SW480 (cell line): ENCODE data around the gene EPHB2.
A peak's percentile ranks its signal among the peaks of the same experiment; 100 is the strongest.

ENCODE experiments used
- DNase-seq: peaks from one replicate; pipeline ENCODE4 v3.0.0-alpha.2; 2016; ENCODE audit warnings: low spot score

EPHB2 gene

GRCh38 chr1:22751124-22751531 is 40.5 kb downstream of the EPHB2 start:
- peak; percentile 26 for DNase-seq

- no peak for DNase-seq
Measured at GRCh38 chr1:22752339-22752738, 41.7 kb downstream of the EPHB2 start.

GRCh38 chr1:22753481-22753971 is 42.9 kb downstream of the EPHB2 start:
- DNase-seq = no peak

GRCh38 chr1:22754106-22754768 is 43.6 kb downstream of the EPHB2 start:
- DNase-seq = no peak

GRCh38 chr1:22754824-22755223 is 44.2 kb downstream of the EPHB2 start:
- no peak for DNase-seq

GRCh38 chr1:22755641-22756040 is 45.0 kb downstream of the EPHB2 start:
- DNase-seq = no peak

GRCh38 chr1:22756125-22756735 is 45.6 kb downstream of the EPHB2 start:
- no peak for DNase-seq

GRCh38 chr1:22760455-22760854 is 49.8 kb downstream of the EPHB2 start:
- no peak for DNase-seq

- DNase-seq = no peak
Measured at GRCh38 chr1:22761101-22761500, 50.5 kb downstream of the EPHB2 start.

GRCh38 chr1:22761821-22762220 is 51.2 kb downstream of the EPHB2 start:
- no peak for DNase-seq

GRCh38 chr1:22763487-22764200 is 53.0 kb downstream of the EPHB2 start:
- no peak for DNase-seq

- DNase-seq = no peak
Measured at GRCh38 chr1:22767852-22768251, 57.2 kb downstream of the EPHB2 start.

GRCh38 chr1:22769932-22770331 is 59.3 kb downstream of the EPHB2 start:
- DNase-seq = no peak

GRCh38 chr1:22772014-22772413 is 61.4 kb downstream of the EPHB2 start:
- no peak for DNase-seq

- DNase-seq = no peak
Measured at GRCh38 chr1:22773981-22774832, 63.6 kb downstream of the EPHB2 start.

- DNase-seq = no peak
Measured at GRCh38 chr1:22774833-22775182, 64.2 kb downstream of the EPHB2 start.

GRCh38 chr1:22775478-22775877 is 64.8 kb downstream of the EPHB2 start:
- no peak for DNase-seq

GRCh38 chr1:22776035-22776613 is 65.5 kb downstream of the EPHB2 start:
- peak; percentile 14 for DNase-seq

GRCh38 chr1:22777388-22778057 is 66.9 kb downstream of the EPHB2 start:
- DNase-seq = no peak

- DNase-seq = no peak
Measured at GRCh38 chr1:22778408-22778807, 67.8 kb downstream of the EPHB2 start.

- no peak for DNase-seq
Measured at GRCh38 chr1:22778862-22779520, 68.4 kb downstream of the EPHB2 start.
